T-helper 17 cell (primary cell): ENCODE measurements around the gene FLVCR2. TPM values are rescaled to one million over a fixed set of nuclear protein-coding genes. Genes with fewer than 3 reads are reported as not detected.
A peak's percentile ranks its signal among the peaks of the same experiment; 100 is the strongest.

ENCODE experiments used
- ATAC-seq: fragments of 150-1000 bp; cut with Tn5 transposase; 2 replicates; pipeline ENCODE4 v1.10.0; 2021; ENCODE audit warnings: mild to moderate bottlenecking, moderate library complexity
- DNase-seq, 3 donors: peaks; one replicate each; pipeline versions ENCODE4 v3.0.0 to v3.0.0-alpha.2; 2020 to 2021
- H3K9me3 ChIP-seq: one replicate; pipeline ENCODE4 v1.7.0; 2013; ENCODE audit warnings: low read length, mild to moderate bottlenecking; ENCODE audit not compliant: control insufficient read depth, poor library complexity, severe bottlenecking
- H3K27ac Mint-ChIP-seq: one replicate; pipeline ENCODE4 v1.8.0; 2022; ENCODE audit warnings: mild to moderate bottlenecking, moderate library complexity, mixed read lengths
- H3K27me3 Mint-ChIP-seq: one replicate; pipeline ENCODE4 v1.8.0; 2022; ENCODE audit warnings: mixed read lengths
- H3K36me3 Mint-ChIP-seq: one replicate; pipeline ENCODE4 v1.8.0; 2022; ENCODE audit warnings: low read depth, mixed read lengths
- H3K4me1 Mint-ChIP-seq: one replicate; pipeline ENCODE4 v1.8.0; 2022; ENCODE audit warnings: mild to moderate bottlenecking, mixed read lengths
- H3K4me3 Mint-ChIP-seq: one replicate; pipeline ENCODE4 v1.8.0; 2022; ENCODE audit warnings: mild to moderate bottlenecking, moderate library complexity, mixed read lengths
- total RNA-seq, 4 donors: library from RNA in 2 of 4; stranded (reverse) in 2 of 4; gene quantifications; one replicate each; pipeline ENCODE4 v1.2.3 and lab custom pipeline; 2022 to 2026

FLVCR2 gene
- total RNA-seq, 2 donors from 2014 or later: 6.5 to 8.1 TPM

- no peak for DNase-seq
- no peak overlapping the region for H3K4me3 Mint-ChIP-seq
- H3K27me3 Mint-ChIP-seq: no peaks in the 10 kb centered on the region
- no peak overlapping the region for H3K27ac Mint-ChIP-seq
- peaks cover 5% of the 10 kb centered on the region for H3K4me1 Mint-ChIP-seq
- H3K9me3 ChIP-seq: no peaks in the 10 kb centered on the region
- ATAC-seq: no peak
- peaks cover 3% of the 10 kb centered on the region for H3K36me3 Mint-ChIP-seq
These were observed 75.1 kb downstream of the FLVCR2 start for GRCh38 chr14:75653563-75653962.

GRCh38 chr14:75654127-75654732, 75.8 kb downstream of the FLVCR2 start:
- Mint-ChIP-seq H3K4me1 (peaks cover 5% of the 10 kb centered on the region), H3K27me3 (no peaks in the 10 kb centered on the region), H3K36me3 (peaks cover 3% of the 10 kb centered on the region), H3K27ac (peak overlapping the region; percentile 16), H3K4me3 (no peak overlapping the region)
- DNase-seq: peak; percentile 65 to 78 (median 66)
- no peaks in the 10 kb centered on the region for H3K9me3 ChIP-seq
- ATAC-seq: peak; percentile 96

GRCh38 chr14:75655235-75655634, 76.8 kb downstream of the FLVCR2 start:
- no peak for DNase-seq
- Mint-ChIP-seq H3K4me1 (peaks cover 7% of the 10 kb centered on the region), H3K4me3 (no peak overlapping the region), H3K36me3 (no peaks in the 10 kb centered on the region), H3K27me3 (no peaks in the 10 kb centered on the region), H3K27ac (peak overlapping the region; percentile 16)
- no peak for ATAC-seq
- no peaks in the 10 kb centered on the region for H3K9me3 ChIP-seq

- no peak for ATAC-seq
- H3K9me3 ChIP-seq: no peaks in the 10 kb centered on the region
- H3K4me3 Mint-ChIP-seq: no peak overlapping the region
- H3K4me1 Mint-ChIP-seq: peaks cover 12% of the 10 kb centered on the region
- H3K27ac Mint-ChIP-seq: no peak overlapping the region
- DNase-seq: no peak
- H3K36me3 Mint-ChIP-seq: peaks cover 2% of the 10 kb centered on the region
- no peaks in the 10 kb centered on the region for H3K27me3 Mint-ChIP-seq
These were observed 78.9 kb downstream of the FLVCR2 start for GRCh38 chr14:75657331-75657730.

- no peak overlapping the region for H3K4me3 Mint-ChIP-seq
- H3K27ac Mint-ChIP-seq: peak overlapping the region; percentile 45
- ATAC-seq: no peak
- H3K27me3 Mint-ChIP-seq: no peaks in the 10 kb centered on the region
- H3K9me3 ChIP-seq: no peaks in the 10 kb centered on the region
- H3K36me3 Mint-ChIP-seq: peaks cover 2% of the 10 kb centered on the region
- peaks cover 12% of the 10 kb centered on the region for H3K4me1 Mint-ChIP-seq
- no peak for DNase-seq
These were observed 80.5 kb downstream of the FLVCR2 start for GRCh38 chr14:75658957-75659356.

- no peaks in the 10 kb centered on the region for H3K27me3 Mint-ChIP-seq
- peak overlapping the region; percentile 100 for H3K4me3 Mint-ChIP-seq
- H3K9me3 ChIP-seq: no peaks in the 10 kb centered on the region
- peak overlapping the region; percentile 99 for H3K27ac Mint-ChIP-seq
- peaks cover 2% of the 10 kb centered on the region for H3K36me3 Mint-ChIP-seq
- DNase-seq: no peak
- peaks cover 14% of the 10 kb centered on the region for H3K4me1 Mint-ChIP-seq
- no peak for ATAC-seq
These were observed 81.8 kb downstream of the FLVCR2 start for GRCh38 chr14:75660238-75660629.

GRCh38 chr14:75660630-75661498, 82.4 kb downstream of the FLVCR2 start, which contains the start of the genes ERG28 and TTLL5:
Gene ERG28 (minus strand): TSS chr14:75660876. CDS start chr14:75657502, 3,374 bp downstream.
Gene TTLL5 (plus strand): TSS chr14:75661246. CDS start chr14:75663150, 1,904 bp downstream.
- Mint-ChIP-seq H3K36me3 (peaks cover 2% of the 10 kb centered on the region), H3K27me3 (no peaks in the 10 kb centered on the region), H3K4me1 (peaks cover 14% of the 10 kb centered on the region), H3K4me3 (peak within 1 kb of the TSS; percentile 100), H3K27ac (peak within 1 kb of the TSS; percentile 99)
- ATAC-seq (peak; percentile 95), DNase-seq (peak; percentile 94 to 96 (median 96))
- H3K9me3 ChIP-seq: no peaks in the 10 kb centered on the region

GRCh38 chr14:75661499-75661814, 83.0 kb downstream of the FLVCR2 start:
- Mint-ChIP-seq H3K27ac (peak overlapping the region; percentile 99), H3K4me1 (peaks cover 14% of the 10 kb centered on the region), H3K36me3 (peaks cover 2% of the 10 kb centered on the region), H3K27me3 (no peaks in the 10 kb centered on the region), H3K4me3 (peak overlapping the region; percentile 100)
- H3K9me3 ChIP-seq: no peaks in the 10 kb centered on the region
- DNase-seq (no peak), ATAC-seq (no peak)

GRCh38 chr14:75662966-75663365, 84.5 kb downstream of the FLVCR2 start:
- no peaks in the 10 kb centered on the region for H3K9me3 ChIP-seq
- Mint-ChIP-seq H3K27ac (peak overlapping the region; percentile 24), H3K27me3 (no peaks in the 10 kb centered on the region), H3K4me1 (peaks cover 11% of the 10 kb centered on the region), H3K36me3 (peaks cover 2% of the 10 kb centered on the region), H3K4me3 (no peak overlapping the region)
- ATAC-seq: no peak
- no peak for DNase-seq

- H3K4me1 Mint-ChIP-seq: peaks cover 6% of the 10 kb centered on the region
- no peak for ATAC-seq
- H3K27ac Mint-ChIP-seq: no peak overlapping the region
- H3K4me3 Mint-ChIP-seq: no peak overlapping the region
- peaks cover 10% of the 10 kb centered on the region for H3K36me3 Mint-ChIP-seq
- H3K9me3 ChIP-seq: no peaks in the 10 kb centered on the region
- no peak for DNase-seq
- no peaks in the 10 kb centered on the region for H3K27me3 Mint-ChIP-seq
These were observed 88.8 kb downstream of the FLVCR2 start for GRCh38 chr14:75667099-75667765.

- no peak overlapping the region for H3K27ac Mint-ChIP-seq
- H3K4me3 Mint-ChIP-seq: no peak overlapping the region
- H3K4me1 Mint-ChIP-seq: peaks cover 9% of the 10 kb centered on the region
- DNase-seq: no peak
- peaks cover 19% of the 10 kb centered on the region for H3K36me3 Mint-ChIP-seq
- no peaks in the 10 kb centered on the region for H3K27me3 Mint-ChIP-seq
- no peaks in the 10 kb centered on the region for H3K9me3 ChIP-seq
- no peak for ATAC-seq
These were observed 94.3 kb downstream of the FLVCR2 start for GRCh38 chr14:75672605-75673192.

GRCh38 chr14:75673345-75674035, 95.1 kb downstream of the FLVCR2 start:
- Mint-ChIP-seq H3K27ac (no peak overlapping the region), H3K27me3 (no peaks in the 10 kb centered on the region), H3K4me1 (peaks cover 12% of the 10 kb centered on the region), H3K4me3 (no peak overlapping the region), H3K36me3 (peaks cover 19% of the 10 kb centered on the region)
- DNase-seq (no peak), ATAC-seq (no peak)
- H3K9me3 ChIP-seq: no peaks in the 10 kb centered on the region
